HEK293 (cell line): ENCODE data around the gene ZNF710.

Experiments used
- GFI1B ChIP-seq: fragments of 450-650 bp; formaldehyde crosslinking; IDR thresholded peaks from 2 replicates; pipeline ENCODE4 v1.5.1; 2016; ENCODE audit warnings: missing biosample characterization, missing genetic modification characterization
- KLF10 ChIP-seq: fragments of 450-650 bp; IDR thresholded peaks from 2 replicates; pipeline ENCODE4 v1.5.1; 2018; ENCODE audit warnings: missing biosample characterization, mild to moderate bottlenecking, missing genetic modification characterization
- SCRT2 ChIP-seq: fragments of 450-650 bp; formaldehyde crosslinking; IDR thresholded peaks from 2 replicates; pipeline ENCODE4 v1.5.1; 2016; ENCODE audit warnings: missing biosample characterization, missing genetic modification characterization
- ZBTB17 ChIP-seq: fragments of 450-650 bp; formaldehyde crosslinking; IDR thresholded peaks from 2 replicates; pipeline ENCODE4 v1.5.1; 2016; ENCODE audit warnings: missing biosample characterization, missing genetic modification characterization
- ZNF10 ChIP-seq: fragments of 450-650 bp; formaldehyde crosslinking; IDR thresholded peaks from 2 replicates; pipeline ENCODE4 v1.5.1; 2017; ENCODE audit warnings: missing biosample characterization, missing genetic modification characterization
- ZNF121 ChIP-seq: fragments of 450-650 bp; formaldehyde crosslinking; IDR thresholded peaks from 2 replicates; pipeline ENCODE4 v1.5.1; 2016; ENCODE audit warnings: missing biosample characterization, missing genetic modification characterization
- ZNF354C ChIP-seq: fragments of 450-650 bp; formaldehyde crosslinking; IDR thresholded peaks from 2 replicates; pipeline ENCODE4 v1.5.1; 2016; ENCODE audit warnings: missing biosample characterization, missing genetic modification characterization, low read depth, borderline replicate concordance
- ZNF391 ChIP-seq: fragments of 450-650 bp; formaldehyde crosslinking; IDR thresholded peaks from 2 replicates; pipeline ENCODE4 v1.5.1; 2016; ENCODE audit warnings: low read depth, missing biosample characterization, missing genetic modification characterization, borderline replicate concordance
- ZNF416 ChIP-seq: fragments of 450-650 bp; formaldehyde crosslinking; IDR thresholded peaks from 2 replicates; pipeline ENCODE4 v1.5.1; 2016; ENCODE audit warnings: missing biosample characterization, missing genetic modification characterization
- ZNF423 ChIP-seq: fragments of 450-650 bp; formaldehyde crosslinking; IDR thresholded peaks from 2 replicates; pipeline ENCODE4 v1.5.1; 2016; ENCODE audit warnings: missing biosample characterization, missing genetic modification characterization
- ZNF426 ChIP-seq: fragments of 450-650 bp; formaldehyde crosslinking; IDR thresholded peaks from 2 replicates; pipeline ENCODE4 v1.5.1; 2017; ENCODE audit warnings: missing biosample characterization, missing genetic modification characterization, mild to moderate bottlenecking, inconsistent platforms, moderate library complexity
- ZNF501 ChIP-seq: fragments of 450-650 bp; formaldehyde crosslinking; IDR thresholded peaks from 2 replicates; pipeline ENCODE4 v1.5.1; 2016; ENCODE audit warnings: missing biosample characterization, missing genetic modification characterization
- ZNF514 ChIP-seq: fragments of 450-650 bp; formaldehyde crosslinking; IDR thresholded peaks from 2 replicates; pipeline ENCODE4 v1.5.1; 2016; ENCODE audit warnings: missing biosample characterization, missing genetic modification characterization
- ZNF548 ChIP-seq: fragments of 450-650 bp; formaldehyde crosslinking; IDR thresholded peaks from 2 replicates; pipeline ENCODE4 v1.5.1; 2016; ENCODE audit warnings: missing biosample characterization, missing genetic modification characterization
- ZNF561 ChIP-seq: fragments of 450-650 bp; IDR thresholded peaks from 2 replicates; pipeline ENCODE4 v1.5.1; 2018; ENCODE audit warnings: missing biosample characterization, missing genetic modification characterization, borderline replicate concordance
- ZNF571 ChIP-seq: fragments of 450-650 bp; formaldehyde crosslinking; IDR thresholded peaks from 2 replicates; pipeline ENCODE4 v1.5.0; 2017; ENCODE audit warnings: missing biosample characterization, missing genetic modification characterization
- ZNF610 ChIP-seq: fragments of 450-650 bp; formaldehyde crosslinking; IDR thresholded peaks from 2 replicates; pipeline ENCODE4 v1.5.1; 2016; ENCODE audit warnings: missing biosample characterization, missing genetic modification characterization, borderline replicate concordance
- ZNF623 ChIP-seq: fragments of 450-650 bp; formaldehyde crosslinking; IDR thresholded peaks from 2 replicates; pipeline ENCODE4 v1.5.1; 2016; ENCODE audit warnings: missing biosample characterization, missing genetic modification characterization
- ZNF701 ChIP-seq: fragments of 450-650 bp; formaldehyde crosslinking; IDR thresholded peaks from 2 replicates; pipeline ENCODE4 v1.5.1; 2016; ENCODE audit warnings: missing biosample characterization, missing genetic modification characterization
- ZNF747 ChIP-seq: fragments of 450-650 bp; formaldehyde crosslinking; IDR thresholded peaks from 2 replicates; pipeline ENCODE4 v1.5.1; 2016; ENCODE audit warnings: missing biosample characterization, missing genetic modification characterization
- ZNF777 ChIP-seq: fragments of 450-650 bp; formaldehyde crosslinking; IDR thresholded peaks from 2 replicates; pipeline ENCODE4 v1.5.1; 2017; ENCODE audit warnings: missing biosample characterization, missing genetic modification characterization, borderline replicate concordance
- TF ChIP-seq, protein P1 (sequence below): fragments of 450-650 bp; formaldehyde crosslinking; IDR thresholded peaks from 2 replicates; pipeline ENCODE4 v1.5.1; 2016; ENCODE audit warnings: missing biosample characterization, missing genetic modification characterization
- TF ChIP-seq, protein P2 (sequence below): fragments of 450-650 bp; formaldehyde crosslinking; IDR thresholded peaks from 2 replicates; pipeline ENCODE4 v1.5.1; 2017; ENCODE audit warnings: missing biosample characterization, missing genetic modification characterization
- TF ChIP-seq, protein P3 (sequence below): fragments of 450-650 bp; formaldehyde crosslinking; IDR thresholded peaks from 2 replicates; pipeline ENCODE4 v1.5.1; 2017; ENCODE audit warnings: missing biosample characterization, missing genetic modification characterization
- TF ChIP-seq, protein P4 (sequence below): fragments of 450-650 bp; IDR thresholded peaks from 2 replicates; pipeline ENCODE4 v1.5.1; 2018; ENCODE audit warnings: missing biosample characterization, mild to moderate bottlenecking, missing genetic modification characterization
- TF ChIP-seq, protein P5 (sequence below): IDR thresholded peaks from 2 replicates; pipeline ENCODE4 v1.6.1; 2011; ENCODE audit warnings: mild to moderate bottlenecking, low read depth, low read length, borderline replicate concordance
- TF ChIP-seq, protein P6 (sequence below): fragments of 450-650 bp; formaldehyde crosslinking; IDR thresholded peaks from 2 replicates; pipeline ENCODE4 v1.5.1; 2016; ENCODE audit warnings: missing biosample characterization, missing genetic modification characterization

Gene ZNF710

DNA sequence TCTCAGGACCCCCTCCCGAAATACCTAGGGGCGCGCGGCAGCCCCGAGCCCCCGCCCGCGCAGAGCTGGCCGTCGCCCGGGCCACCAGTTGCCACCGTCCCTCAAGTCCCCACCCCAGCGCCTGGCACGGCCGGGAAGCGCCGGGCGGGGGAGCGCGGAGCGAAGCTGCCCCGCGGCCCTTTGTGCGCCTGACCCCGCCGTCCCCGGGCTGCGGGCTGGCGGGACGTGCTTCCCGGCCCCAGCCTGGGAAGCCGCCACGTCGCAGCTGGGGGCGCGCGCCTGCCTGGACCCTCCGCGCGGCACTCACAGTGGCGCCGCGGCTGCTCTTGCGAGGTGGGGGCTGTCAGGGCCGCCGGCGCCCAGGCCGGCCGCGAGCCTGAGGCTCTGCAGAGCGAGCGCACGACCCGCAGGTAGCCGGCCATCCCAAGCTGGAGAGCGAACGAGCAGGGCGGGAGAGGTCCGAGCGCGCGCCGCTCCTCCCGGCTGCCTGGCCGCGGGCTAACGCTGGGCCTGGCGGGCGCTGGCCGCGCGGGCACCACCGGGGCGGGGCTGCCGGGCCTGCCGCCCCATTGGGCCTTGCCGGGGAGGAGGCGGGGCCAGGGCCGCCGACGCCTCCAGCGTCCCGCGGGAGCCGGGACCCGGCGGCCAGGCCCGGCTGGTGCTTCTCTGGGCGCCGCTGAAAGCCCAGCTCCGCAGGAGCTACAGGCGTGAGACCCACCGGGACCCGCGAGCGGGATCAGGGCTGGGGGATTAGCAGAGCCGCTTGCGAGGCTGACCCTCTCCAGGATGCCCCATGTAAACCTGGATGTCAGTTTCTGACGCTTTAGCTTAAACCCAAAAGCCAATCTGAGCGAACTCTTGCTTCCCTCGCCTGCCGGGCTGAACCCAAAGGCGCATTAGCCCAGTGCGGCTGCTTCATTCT lies 101.1 kb downstream of the ZNF710 start, which contains the start of gene IDH2 (continued):
- TF ChIP-seq, protein P1, sequence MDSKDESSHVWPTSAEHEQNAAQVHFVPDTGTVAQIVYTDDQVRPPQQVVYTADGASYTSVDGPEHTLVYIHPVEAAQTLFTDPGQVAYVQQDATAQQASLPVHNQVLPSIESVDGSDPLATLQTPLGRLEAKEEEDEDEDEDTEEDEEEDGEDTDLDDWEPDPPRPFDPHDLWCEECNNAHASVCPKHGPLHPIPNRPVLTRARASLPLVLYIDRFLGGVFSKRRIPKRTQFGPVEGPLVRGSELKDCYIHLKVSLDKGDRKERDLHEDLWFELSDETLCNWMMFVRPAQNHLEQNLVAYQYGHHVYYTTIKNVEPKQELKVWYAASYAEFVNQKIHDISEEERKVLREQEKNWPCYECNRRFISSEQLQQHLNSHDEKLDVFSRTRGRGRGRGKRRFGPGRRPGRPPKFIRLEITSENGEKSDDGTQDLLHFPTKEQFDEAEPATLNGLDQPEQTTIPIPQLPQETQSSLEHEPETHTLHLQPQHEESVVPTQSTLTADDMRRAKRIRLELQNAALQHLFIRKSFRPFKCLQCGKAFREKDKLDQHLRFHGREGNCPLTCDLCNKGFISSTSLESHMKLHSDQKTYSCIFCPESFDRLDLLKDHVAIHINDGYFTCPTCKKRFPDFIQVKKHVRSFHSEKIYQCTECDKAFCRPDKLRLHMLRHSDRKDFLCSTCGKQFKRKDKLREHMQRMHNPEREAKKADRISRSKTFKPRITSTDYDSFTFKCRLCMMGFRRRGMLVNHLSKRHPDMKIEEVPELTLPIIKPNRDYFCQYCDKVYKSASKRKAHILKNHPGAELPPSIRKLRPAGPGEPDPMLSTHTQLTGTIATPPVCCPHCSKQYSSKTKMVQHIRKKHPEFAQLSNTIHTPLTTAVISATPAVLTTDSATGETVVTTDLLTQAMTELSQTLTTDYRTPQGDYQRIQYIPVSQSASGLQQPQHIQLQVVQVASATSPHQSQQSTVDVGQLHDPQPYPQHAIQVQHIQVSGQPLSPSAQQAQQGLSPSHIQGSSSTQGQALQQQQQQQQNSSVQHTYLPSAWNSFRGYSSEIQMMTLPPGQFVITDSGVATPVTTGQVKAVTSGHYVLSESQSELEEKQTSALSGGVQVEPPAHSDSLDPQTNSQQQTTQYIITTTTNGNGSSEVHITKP = no peak
- TF ChIP-seq ZNF548 (tag by site-specific recombination) = no peak
- TF ChIP-seq ZNF777 (tag by site-specific recombination) = no peak
- TF ChIP-seq, protein P2, sequence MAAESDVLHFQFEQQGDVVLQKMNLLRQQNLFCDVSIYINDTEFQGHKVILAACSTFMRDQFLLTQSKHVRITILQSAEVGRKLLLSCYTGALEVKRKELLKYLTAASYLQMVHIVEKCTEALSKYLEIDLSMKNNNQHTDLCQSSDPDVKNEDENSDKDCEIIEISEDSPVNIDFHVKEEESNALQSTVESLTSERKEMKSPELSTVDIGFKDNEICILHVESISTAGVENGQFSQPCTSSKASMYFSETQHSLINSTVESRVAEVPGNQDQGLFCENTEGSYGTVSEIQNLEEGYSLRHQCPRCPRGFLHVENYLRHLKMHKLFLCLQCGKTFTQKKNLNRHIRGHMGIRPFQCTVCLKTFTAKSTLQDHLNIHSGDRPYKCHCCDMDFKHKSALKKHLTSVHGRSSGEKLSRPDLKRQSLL (tag by site-specific recombination) = 0 out of 2 replicates have a peak, but pooled peaks have one; percentile 17
- no peak for TF ChIP-seq ZNF10 (tag by site-specific recombination)
- TF ChIP-seq KLF10 (tag by site-specific recombination) = peak; percentile 75; the same call in 1 of the 2 replicates
- TF ChIP-seq ZBTB17 (tag by site-specific recombination) = peak; percentile 68; the same call in 1 of the 2 replicates
- TF ChIP-seq SCRT2 (tag by site-specific recombination) = peak; percentile 81
- no peak for TF ChIP-seq ZNF426
- no peak for TF ChIP-seq ZNF571 (tag by site-specific recombination)
- peak; percentile 66 for TF ChIP-seq ZNF561
- TF ChIP-seq, protein P3, sequence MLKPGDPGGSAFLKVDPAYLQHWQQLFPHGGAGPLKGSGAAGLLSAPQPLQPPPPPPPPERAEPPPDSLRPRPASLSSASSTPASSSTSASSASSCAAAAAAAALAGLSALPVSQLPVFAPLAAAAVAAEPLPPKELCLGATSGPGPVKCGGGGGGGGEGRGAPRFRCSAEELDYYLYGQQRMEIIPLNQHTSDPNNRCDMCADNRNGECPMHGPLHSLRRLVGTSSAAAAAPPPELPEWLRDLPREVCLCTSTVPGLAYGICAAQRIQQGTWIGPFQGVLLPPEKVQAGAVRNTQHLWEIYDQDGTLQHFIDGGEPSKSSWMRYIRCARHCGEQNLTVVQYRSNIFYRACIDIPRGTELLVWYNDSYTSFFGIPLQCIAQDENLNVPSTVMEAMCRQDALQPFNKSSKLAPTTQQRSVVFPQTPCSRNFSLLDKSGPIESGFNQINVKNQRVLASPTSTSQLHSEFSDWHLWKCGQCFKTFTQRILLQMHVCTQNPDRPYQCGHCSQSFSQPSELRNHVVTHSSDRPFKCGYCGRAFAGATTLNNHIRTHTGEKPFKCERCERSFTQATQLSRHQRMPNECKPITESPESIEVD (tag by site-specific recombination) = no peak
- no peak for TF ChIP-seq GFI1B (tag by site-specific recombination)
- no peak for TF ChIP-seq ZNF701 (tag by site-specific recombination)
- no peak for TF ChIP-seq ZNF623
- no peak for TF ChIP-seq ZNF391
- no peak for TF ChIP-seq ZNF747 (tag by site-specific recombination)
- TF ChIP-seq, protein P4, sequence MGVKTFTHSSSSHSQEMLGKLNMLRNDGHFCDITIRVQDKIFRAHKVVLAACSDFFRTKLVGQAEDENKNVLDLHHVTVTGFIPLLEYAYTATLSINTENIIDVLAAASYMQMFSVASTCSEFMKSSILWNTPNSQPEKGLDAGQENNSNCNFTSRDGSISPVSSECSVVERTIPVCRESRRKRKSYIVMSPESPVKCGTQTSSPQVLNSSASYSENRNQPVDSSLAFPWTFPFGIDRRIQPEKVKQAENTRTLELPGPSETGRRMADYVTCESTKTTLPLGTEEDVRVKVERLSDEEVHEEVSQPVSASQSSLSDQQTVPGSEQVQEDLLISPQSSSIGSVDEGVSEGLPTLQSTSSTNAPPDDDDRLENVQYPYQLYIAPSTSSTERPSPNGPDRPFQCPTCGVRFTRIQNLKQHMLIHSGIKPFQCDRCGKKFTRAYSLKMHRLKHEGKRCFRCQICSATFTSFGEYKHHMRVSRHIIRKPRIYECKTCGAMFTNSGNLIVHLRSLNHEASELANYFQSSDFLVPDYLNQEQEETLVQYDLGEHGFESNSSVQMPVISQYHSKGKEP = 0 out of 2 replicates have a peak, but pooled peaks have one; percentile 13
- 0 out of 2 replicates have a peak, but pooled peaks have one; percentile 37 for TF ChIP-seq ZNF501
- no peak for TF ChIP-seq ZNF416 (tag by site-specific recombination)
- TF ChIP-seq ZNF423 (tag by site-specific recombination) = peak; percentile 60; the same call in 1 of the 2 replicates
- TF ChIP-seq ZNF354C (tag by site-specific recombination) = no peak
- TF ChIP-seq ZNF121 (tag by site-specific recombination) = no peak
- TF ChIP-seq ZNF610 (tag by site-specific recombination) = no peak
- TF ChIP-seq ZNF514 (tag by site-specific recombination) = no peak
- TF ChIP-seq, protein P5, sequence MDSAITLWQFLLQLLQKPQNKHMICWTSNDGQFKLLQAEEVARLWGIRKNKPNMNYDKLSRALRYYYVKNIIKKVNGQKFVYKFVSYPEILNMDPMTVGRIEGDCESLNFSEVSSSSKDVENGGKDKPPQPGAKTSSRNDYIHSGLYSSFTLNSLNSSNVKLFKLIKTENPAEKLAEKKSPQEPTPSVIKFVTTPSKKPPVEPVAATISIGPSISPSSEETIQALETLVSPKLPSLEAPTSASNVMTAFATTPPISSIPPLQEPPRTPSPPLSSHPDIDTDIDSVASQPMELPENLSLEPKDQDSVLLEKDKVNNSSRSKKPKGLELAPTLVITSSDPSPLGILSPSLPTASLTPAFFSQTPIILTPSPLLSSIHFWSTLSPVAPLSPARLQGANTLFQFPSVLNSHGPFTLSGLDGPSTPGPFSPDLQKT = no peak
- TF ChIP-seq, protein P6, sequence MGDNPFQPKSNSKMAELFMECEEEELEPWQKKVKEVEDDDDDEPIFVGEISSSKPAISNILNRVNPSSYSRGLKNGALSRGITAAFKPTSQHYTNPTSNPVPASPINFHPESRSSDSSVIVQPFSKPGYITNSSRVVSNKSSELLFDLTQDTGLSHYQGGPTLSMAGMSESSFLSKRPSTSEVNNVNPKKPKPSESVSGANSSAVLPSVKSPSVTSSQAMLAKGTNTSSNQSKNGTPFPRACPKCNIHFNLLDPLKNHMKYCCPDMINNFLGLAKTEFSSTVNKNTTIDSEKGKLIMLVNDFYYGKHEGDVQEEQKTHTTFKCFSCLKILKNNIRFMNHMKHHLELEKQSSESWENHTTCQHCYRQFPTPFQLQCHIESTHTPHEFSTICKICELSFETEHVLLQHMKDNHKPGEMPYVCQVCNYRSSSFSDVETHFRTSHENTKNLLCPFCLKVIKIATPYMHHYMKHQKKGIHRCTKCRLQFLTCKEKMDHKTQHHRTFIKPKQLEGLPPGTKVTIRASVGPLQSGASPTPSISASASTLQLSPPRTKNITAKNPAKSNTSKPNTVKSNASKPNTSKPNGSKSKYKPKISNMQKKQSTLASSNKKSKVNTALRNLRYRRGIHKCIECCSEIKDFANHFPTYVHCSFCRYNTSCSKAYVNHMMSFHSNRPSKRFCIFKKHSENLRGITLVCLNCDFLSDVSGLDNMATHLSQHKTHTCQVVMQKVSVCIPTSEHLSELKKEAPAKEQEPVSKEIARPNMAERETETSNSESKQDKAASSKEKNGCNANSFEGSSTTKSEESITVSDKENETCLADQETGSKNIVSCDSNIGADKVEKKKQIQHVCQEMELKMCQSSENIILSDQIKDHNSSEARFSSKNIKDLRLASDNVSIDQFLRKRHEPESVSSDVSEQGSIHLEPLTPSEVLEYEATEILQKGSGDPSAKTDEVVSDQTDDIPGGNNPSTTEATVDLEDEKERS = no peak
